Lower lobe of right lung (tissue), 2 donors: ENCODE data around the gene FAM234A. TPM values are rescaled to one million over a fixed set of nuclear protein-coding genes. Genes with fewer than 3 reads are reported as not detected.

Experiments used
- ATAC-seq, 2 donors: fragments of 200-7000 bp; cut with Tn5 transposase; one replicate each; pipeline ENCODE4 v1.9.1; 2020 to 2022; ENCODE audit warnings: mild to moderate bottlenecking in 2 of 2, moderate library complexity in 2 of 2
- DNase-seq: peaks from one replicate; pipeline ENCODE4 v3.0.0-alpha.2; 2020
- H3K27ac ChIP-seq: fragments of 200-600 bp; one replicate; pipeline ENCODE4 v1.8.0; 2022
- H3K27me3 ChIP-seq: fragments of 200-600 bp; one replicate; pipeline ENCODE4 v1.8.0; 2022; ENCODE audit warnings: low read depth
- H3K36me3 ChIP-seq: fragments of 200-600 bp; one replicate; pipeline ENCODE4 v1.8.0; 2022; ENCODE audit warnings: mild to moderate bottlenecking
- H3K4me1 ChIP-seq: fragments of 200-600 bp; one replicate; pipeline ENCODE4 v1.8.0; 2022
- H3K4me3 ChIP-seq: fragments of 200-600 bp; one replicate; pipeline ENCODE4 v1.8.0; 2022; ENCODE audit warnings: mild to moderate bottlenecking
- H3K9me3 ChIP-seq: fragments of 200-600 bp; one replicate; pipeline ENCODE4 v1.8.0; 2022
- intact Hi-C: fragments of 100-400 bp; cut with DNase I; formaldehyde crosslinking; loops from one replicate; pipeline ENCODE4 v1.11.0; 2022
- total RNA-seq: library from RNA; stranded (reverse); fragmentation: NEBNext Ultra II Directional; extraction: Animal tissue kit (Norgen Biotek cat#: 25700); gene quantifications from one replicate; pipeline ENCODE4 v1.2.1, GENCODE V29; 2021
- TF ChIP-seq, protein P1 (sequence below): fragments of 200-600 bp; IDR thresholded peaks from one replicate; pipeline ENCODE4 v1.8.0; 2022; ENCODE audit warnings: antibody characterized with exemption, mild to moderate bottlenecking
- donor health status: DM: no; HTN: yes; CAD: no; lungs with severe emphysema.

The FAM234A gene
- total RNA-seq, 1 donor from 2014 or later = 51.7 TPM

DNA sequence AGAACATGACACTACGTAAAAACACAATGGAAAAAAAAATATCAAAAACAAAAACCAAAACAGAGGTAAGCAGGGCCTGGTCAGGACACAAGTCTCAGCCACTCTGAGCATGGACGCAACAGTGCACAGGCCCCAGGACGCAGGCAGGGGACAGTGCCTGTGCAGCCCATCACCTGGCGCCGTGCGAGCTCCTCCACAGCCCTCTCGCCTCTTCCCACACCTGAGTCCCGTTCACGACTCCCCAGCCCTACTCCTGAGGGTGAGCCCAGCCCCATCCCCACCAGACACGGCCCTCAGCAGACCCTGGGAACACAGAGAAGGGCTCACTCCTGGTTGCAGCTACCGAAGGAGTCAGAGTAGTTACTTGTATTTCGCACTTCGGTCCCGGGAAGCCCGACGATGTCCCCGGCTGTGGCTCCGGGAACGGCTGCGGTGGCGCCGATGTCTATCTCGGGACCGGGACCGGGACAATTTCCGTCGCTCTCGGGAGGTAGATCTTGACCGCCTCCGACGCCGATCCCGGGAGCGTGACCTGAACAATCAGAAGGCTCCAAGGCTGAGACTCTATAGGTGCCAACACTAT, 44.9 kb upstream of the FAM234A start:
- no peak for DNase-seq
- H3K27me3 ChIP-seq = no peaks in the 10 kb centered on the region
- intact Hi-C loops = no loop called here
- ATAC-seq = peak; percentile 22 to 27
- no peak overlapping the region for H3K4me3 ChIP-seq
- H3K27ac ChIP-seq = no peak overlapping the region
- TF ChIP-seq, protein P1, sequence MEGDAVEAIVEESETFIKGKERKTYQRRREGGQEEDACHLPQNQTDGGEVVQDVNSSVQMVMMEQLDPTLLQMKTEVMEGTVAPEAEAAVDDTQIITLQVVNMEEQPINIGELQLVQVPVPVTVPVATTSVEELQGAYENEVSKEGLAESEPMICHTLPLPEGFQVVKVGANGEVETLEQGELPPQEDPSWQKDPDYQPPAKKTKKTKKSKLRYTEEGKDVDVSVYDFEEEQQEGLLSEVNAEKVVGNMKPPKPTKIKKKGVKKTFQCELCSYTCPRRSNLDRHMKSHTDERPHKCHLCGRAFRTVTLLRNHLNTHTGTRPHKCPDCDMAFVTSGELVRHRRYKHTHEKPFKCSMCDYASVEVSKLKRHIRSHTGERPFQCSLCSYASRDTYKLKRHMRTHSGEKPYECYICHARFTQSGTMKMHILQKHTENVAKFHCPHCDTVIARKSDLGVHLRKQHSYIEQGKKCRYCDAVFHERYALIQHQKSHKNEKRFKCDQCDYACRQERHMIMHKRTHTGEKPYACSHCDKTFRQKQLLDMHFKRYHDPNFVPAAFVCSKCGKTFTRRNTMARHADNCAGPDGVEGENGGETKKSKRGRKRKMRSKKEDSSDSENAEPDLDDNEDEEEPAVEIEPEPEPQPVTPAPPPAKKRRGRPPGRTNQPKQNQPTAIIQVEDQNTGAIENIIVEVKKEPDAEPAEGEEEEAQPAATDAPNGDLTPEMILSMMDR = no peak
- H3K9me3 ChIP-seq = no peaks in the 10 kb centered on the region
- H3K4me1 ChIP-seq = no peaks in the 10 kb centered on the region
- peaks cover 76% of the 10 kb centered on the region for H3K36me3 ChIP-seq

- Histone ChIP-seq H3K4me3 (no peak overlapping the region), H3K27ac (no peak overlapping the region), H3K9me3 (no peaks in the 10 kb centered on the region), H3K4me1 (no peaks in the 10 kb centered on the region), H3K36me3 (peaks cover 97% of the 10 kb centered on the region), H3K27me3 (no peaks in the 10 kb centered on the region)
- ATAC-seq = no peak
- no peak for DNase-seq
- intact Hi-C loops = no loop called here
- TF ChIP-seq, protein P1 = no peak
These were observed 42.8 kb upstream of the FAM234A start for GRCh38 chr16:191831-192230.

- TF ChIP-seq, protein P1 = no peak
- Histone ChIP-seq H3K27ac (no peak overlapping the region), H3K4me3 (no peak overlapping the region), H3K4me1 (no peaks in the 10 kb centered on the region), H3K27me3 (no peaks in the 10 kb centered on the region), H3K36me3 (peaks cover 100% of the 10 kb centered on the region), H3K9me3 (no peaks in the 10 kb centered on the region)
- DNase-seq (no peak), ATAC-seq (no peak)
- intact Hi-C loops = no loop called here
These were observed 41.9 kb upstream of the FAM234A start for GRCh38 chr16:192686-193085.

GRCh38 chr16:193441-193840, 41.2 kb upstream of the FAM234A start:
- H3K9me3 ChIP-seq = no peaks in the 10 kb centered on the region
- DNase-seq (no peak), ATAC-seq (no peak)
- peaks cover 100% of the 10 kb centered on the region for H3K36me3 ChIP-seq
- no peaks in the 10 kb centered on the region for H3K4me1 ChIP-seq
- no peak overlapping the region for H3K4me3 ChIP-seq
- no peak overlapping the region for H3K27ac ChIP-seq
- no peaks in the 10 kb centered on the region for H3K27me3 ChIP-seq
- TF ChIP-seq, protein P1 = no peak
- intact Hi-C loops = no loop called here

- Histone ChIP-seq H3K4me3 (no peak overlapping the region), H3K27me3 (no peaks in the 10 kb centered on the region), H3K27ac (no peak overlapping the region), H3K36me3 (peaks cover 100% of the 10 kb centered on the region), H3K9me3 (no peaks in the 10 kb centered on the region), H3K4me1 (no peaks in the 10 kb centered on the region)
- ATAC-seq = no peak
- intact Hi-C loops = no loop called here
- no peak for DNase-seq
- TF ChIP-seq, protein P1 = no peak
These were observed 40.1 kb upstream of the FAM234A start for GRCh38 chr16:194516-194915.
